ENCODE data around the gene ZBTB20.
"Not testable (repeated sequence)": the region's sequence is repeated elsewhere in the genome, so short reads cannot be mapped to it uniquely, and the experiment has no call there.

The ZBTB20 gene

GRCh38 chr3:114706591-114707232 lies 440.4 kb downstream of the ZBTB20 start:
- no peak for DNase-seq

GRCh38 chr3:114700637-114701234 lies 446.4 kb downstream of the ZBTB20 start:
- no peak for DNase-seq

- DNase-seq, result no peak
These were observed 448.7 kb downstream of the ZBTB20 start for GRCh38 chr3:114698146-114699105.

GRCh38 chr3:114697401-114697800 lies 449.7 kb downstream of the ZBTB20 start:
- no peak for DNase-seq

DNA sequence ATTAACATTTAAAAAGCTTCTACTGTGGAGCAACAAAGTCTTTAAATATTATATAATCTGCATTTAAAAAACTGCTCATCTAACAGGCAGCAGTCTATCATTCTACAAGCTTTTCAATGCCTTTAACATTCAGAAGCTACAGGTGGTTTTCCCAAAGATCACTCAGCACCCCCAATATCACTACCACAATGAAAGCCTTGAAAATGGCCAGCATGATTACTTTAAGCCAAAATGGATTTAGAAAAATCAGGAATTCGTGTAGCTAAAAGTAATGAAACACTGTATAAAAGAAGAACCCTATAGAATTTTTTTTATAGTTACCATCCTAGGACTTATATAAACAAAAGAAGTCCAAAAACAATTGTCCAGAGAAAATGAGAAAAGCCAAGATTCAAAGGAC lies 452.8 kb downstream of the ZBTB20 start:
- DNase-seq, result no peak

DNA sequence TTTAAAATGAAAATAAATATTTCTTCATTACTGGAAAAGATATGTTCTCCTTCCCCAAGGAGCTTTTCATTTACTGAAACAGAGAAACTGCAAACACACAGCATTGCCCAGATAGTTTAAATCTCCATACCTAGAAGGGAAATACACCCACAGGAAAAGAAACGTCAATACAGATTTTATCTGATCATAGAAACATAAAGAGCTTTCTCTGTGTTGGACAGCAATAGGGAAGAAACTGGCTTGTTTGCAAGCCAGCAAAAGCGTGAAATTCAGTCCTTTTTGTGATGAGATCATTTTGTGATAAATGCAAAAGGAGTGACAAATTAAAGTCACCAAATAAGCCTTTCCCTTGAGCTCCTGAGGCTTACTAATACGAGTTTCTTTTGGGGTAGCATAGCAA lies 455.2 kb downstream of the ZBTB20 start:
- no peak for DNase-seq

DNA sequence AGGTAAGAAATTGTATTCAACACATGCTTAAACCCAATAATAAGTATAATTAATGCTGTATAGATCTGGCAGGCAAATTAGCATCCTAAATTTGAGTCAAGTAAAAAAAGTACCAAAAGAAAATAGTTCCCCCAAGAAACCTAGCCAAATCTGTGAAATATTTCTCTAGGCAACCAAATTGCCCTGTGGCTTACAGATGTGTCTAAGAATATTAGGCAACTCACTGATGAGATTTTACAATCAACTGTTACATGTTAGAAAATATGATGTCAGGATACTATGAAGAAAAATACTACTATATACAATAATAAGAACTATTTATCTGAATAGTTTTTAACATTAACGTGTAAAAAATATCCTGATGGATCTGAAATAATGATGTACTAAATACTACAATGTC lies 456.2 kb downstream of the ZBTB20 start:
- DNase-seq, result no peak

DNA sequence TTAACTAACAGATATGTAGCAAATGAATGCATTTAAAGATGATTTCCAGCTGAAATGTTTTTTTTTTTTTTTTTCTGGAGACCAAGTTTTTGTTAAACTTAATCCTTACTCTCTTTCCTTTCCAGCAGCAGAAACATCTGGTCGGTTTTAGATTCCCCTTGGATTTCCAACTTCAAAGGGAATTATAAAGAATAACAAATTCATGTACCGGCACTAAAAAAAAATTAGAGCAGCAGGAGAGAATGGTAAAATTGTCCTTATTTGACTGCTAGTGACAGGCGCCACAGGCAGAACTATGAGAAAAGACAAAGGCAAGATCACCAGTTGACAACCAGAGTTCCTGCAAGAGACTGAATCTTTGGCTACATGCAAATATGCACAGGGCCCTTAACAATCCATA lies 459.9 kb downstream of the ZBTB20 start:
- no peak for DNase-seq

- DNase-seq, result no peak
These were observed 460.5 kb downstream of the ZBTB20 start for GRCh38 chr3:114686621-114687020.

GRCh38 chr3:114685161-114685560 lies 461.9 kb downstream of the ZBTB20 start:
- no peak for DNase-seq

DNA sequence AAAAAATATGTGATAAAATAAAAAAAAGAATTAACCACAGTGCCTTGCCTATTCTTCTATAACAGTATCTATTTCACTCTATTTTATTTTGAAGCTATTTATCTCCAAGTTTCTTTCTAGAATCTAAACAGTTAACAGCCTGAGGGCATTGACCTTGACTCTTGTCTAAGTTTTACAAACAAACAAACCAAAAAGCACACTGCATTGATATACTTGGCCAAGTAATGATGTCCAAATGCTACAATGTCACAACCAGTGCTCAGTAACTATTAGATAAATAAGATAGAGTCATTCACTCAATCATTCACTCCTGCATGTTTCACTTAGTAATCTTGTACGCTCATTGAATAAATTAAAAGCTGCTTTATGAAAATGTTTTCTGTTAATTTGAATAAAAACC lies 466.8 kb downstream of the ZBTB20 start:
- DNase-seq, result no peak

GRCh38 chr3:114679773-114680172 lies 467.3 kb downstream of the ZBTB20 start:
- not testable (repeated sequence) for DNase-seq

- no peak for DNase-seq
These were observed 472.0 kb downstream of the ZBTB20 start for GRCh38 chr3:114675104-114675503.

GRCh38 chr3:114674036-114674435 lies 473.1 kb downstream of the ZBTB20 start:
- no peak for DNase-seq

DNA sequence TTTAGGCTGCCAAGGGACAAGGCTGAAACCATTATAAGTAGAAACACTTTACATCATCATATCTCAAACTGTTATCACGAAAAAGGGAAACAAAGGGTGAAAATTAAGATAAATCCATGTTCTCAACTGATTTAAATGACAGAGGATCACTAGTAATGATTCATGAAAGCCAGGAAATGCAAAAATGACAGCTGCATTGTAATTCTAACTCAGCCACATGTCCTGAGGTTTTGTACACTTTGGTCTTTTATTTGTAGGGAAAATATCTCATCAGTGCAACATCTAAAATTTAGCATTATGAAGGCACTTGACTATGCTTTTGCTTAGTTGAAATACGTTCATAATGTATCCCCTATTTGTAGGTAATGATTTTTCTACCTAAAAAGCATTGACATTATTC lies 473.6 kb downstream of the ZBTB20 start:
- no peak for DNase-seq

DNA sequence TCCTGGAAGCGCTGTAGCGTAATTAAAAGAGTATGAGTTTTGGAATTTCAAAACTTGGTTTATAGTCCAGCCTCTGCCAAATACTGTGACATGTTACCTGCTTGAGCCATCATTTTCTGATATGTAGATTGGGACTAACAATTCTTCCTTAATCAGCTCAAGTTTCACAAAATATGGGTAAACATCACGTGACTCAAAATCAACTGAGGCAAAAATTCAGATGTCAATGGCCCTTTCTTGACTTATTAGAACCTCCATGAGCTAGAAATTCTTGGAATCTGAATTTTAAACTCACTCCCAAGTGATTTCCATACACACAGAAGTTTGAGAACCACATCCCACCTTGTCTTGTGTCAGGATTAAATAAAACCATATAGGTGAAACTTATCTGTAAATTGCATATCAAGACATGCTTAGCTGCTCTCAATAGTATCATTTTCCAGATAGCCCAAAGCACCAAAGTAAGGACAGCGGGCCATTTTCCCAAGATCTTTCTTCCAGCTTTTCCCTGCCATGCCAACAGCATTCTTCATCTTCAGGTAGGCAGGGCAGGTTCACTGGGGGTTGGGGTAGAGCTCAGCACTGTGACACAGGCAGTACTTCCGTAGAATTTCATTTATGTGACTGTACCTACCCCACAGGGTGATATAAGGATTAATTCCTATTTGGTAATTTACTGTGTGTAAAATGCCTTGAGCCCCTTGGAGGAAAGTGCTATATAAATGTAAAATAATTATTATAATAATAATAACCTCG lies 474.2 kb downstream of the ZBTB20 start:
- no peak for DNase-seq

GRCh38 chr3:114671741-114672510 lies 475.2 kb downstream of the ZBTB20 start:
- DNase-seq, result no peak

GRCh38 chr3:114669614-114670013 lies 477.5 kb downstream of the ZBTB20 start:
- no peak for DNase-seq

GRCh38 chr3:114668099-114668498 lies 479.0 kb downstream of the ZBTB20 start:
- DNase-seq, result no peak

DNA sequence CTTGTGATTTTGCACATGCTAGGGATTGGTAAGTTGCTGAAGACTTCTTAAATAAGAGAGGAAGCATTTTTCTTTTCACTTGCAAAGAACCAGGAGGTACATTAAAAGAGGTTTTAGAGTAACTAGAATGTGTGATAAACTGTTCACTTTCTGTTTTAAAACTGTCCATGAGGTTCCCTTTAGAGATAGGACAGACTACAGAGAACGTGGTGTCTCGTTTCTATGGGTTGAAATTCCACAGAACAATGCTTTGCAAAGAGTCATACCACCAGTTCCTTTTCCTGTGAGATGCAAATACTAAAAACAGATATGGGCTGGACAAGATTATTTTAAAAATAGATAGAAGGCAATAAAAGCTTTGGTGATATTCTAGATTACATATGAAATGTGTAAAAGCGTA lies 480.5 kb downstream of the ZBTB20 start:
- DNase-seq, result no peak

DNA sequence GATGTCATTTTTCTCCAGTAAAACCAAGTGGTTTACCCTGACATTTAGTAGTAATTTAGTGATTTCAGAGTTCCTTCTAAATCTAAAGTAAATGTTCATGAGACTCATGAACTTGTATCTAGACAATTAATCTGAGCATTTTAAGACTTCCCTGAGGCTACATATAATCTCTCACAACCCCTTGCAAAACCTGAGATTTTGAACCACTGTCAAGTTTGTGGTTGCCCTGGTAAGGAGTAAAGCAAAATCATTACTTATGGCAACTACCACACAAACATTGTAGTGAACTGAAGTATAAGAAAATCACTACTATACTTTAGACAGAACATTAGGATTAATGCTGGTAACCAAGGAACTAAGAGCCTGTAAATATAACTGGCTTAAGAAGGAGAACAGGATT lies 483.1 kb downstream of the ZBTB20 start:
- no peak for DNase-seq

DNA sequence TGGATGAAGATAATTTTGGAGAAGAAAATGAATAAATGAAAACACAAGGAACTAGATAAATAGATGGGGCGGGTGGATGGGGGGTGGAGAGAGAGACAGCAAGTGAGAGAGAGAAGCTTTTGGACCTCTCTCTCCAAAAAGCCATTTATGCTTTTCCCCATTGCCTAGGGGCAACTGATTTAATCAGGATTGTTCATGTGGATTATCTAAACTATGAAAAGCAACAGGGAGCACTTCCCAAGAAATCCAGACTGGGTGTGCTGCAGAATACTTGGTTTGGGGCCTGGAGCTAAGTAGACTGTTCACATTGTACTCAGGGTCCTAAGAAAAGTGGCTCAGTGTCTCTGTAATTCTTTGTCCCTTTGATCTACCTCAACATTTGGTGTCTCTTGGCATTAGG lies 486.3 kb downstream of the ZBTB20 start:
- no peak for DNase-seq
